B cell (primary cell): ENCODE measurements around the gene GSTT4. TPM values are rescaled to one million over a fixed set of nuclear protein-coding genes. Genes with fewer than 3 reads are reported as not detected.
A peak's percentile ranks its signal among the peaks of the same experiment; 100 is the strongest.

Experiments
- ATAC-seq: fragments of 200-7000 bp; cut with Tn5 transposase; one replicate; pipeline ENCODE4 v1.10.0; 2021; ENCODE audit warnings: low read depth, mild to moderate bottlenecking, moderate number of reproducible peaks, moderate library complexity
- CTCF ChIA-PET: fragments of 350-600 bp; sonication (Branson Sonifier 250); formaldehyde crosslinking; loops from one replicate; lab custom pipeline; 2021; ENCODE audit warnings: antibody characterized with exemption, inconsistent platforms; lab: Charles Lee
- POLR2A ChIA-PET: fragments of 350-600 bp; sonication (Branson Sonifier 250); formaldehyde crosslinking; loops from one replicate; lab custom pipeline; 2021; ENCODE audit warnings: antibody characterized with exemption; lab: Charles Lee
- DNase-seq: peaks from one replicate; pipeline ENCODE4 v3.0.0; 2013
- H2AFZ ChIP-seq: 2 replicates; pipeline ENCODE4 v1.6.1; 2012; ENCODE audit warnings: mild to moderate bottlenecking, low read depth, low read length; ENCODE audit not compliant: insufficient read depth, poor library complexity, severe bottlenecking
- H3K27ac ChIP-seq, 2 donors: 1 replicate in 1 of 2; 2 replicates in 1 of 2; pipeline ENCODE4 v1.5.1; 2012 to 2013; ENCODE audit warnings: low read length in 2 of 2, mild to moderate bottlenecking in 2 of 2, moderate library complexity in 1 of 2
- H3K27me3 ChIP-seq, 4 experiments: fragments of 200-600 bp in 1 of 4; sonication (generic) in 1 of 4; replicated peaks in 1 of 4; 1 replicate in 2 of 4; 2 replicates in 2 of 4; pipeline versions ENCODE4 v1.6.1 to v1.7.0; 2013 to 2016; ENCODE audit warnings: low read length in 3 of 4, mild to moderate bottlenecking in 2 of 4, mixed read lengths in 1 of 4, moderate library complexity in 1 of 4; ENCODE audit not compliant: insufficient read depth in 4 of 4, control insufficient read depth in 3 of 4; ENCODE audit errors: control extremely low read depth in 1 of 4
- H3K36me3 ChIP-seq, 2 experiments: replicated peaks in 1 of 2; 1 replicate in 1 of 2; 2 replicates in 1 of 2; pipeline versions ENCODE4 v1.6.1 to v1.7.1; 2013; ENCODE audit warnings: low read length in 1 of 2; ENCODE audit not compliant: insufficient read depth in 2 of 2, control insufficient read depth in 1 of 2; ENCODE audit errors: control extremely low read depth in 1 of 2, extremely low read depth in 1 of 2
- H3K4me1 ChIP-seq, 2 donors: fragments of 200-600 bp in 1 of 2; sonication (generic) in 1 of 2; 1 replicate in 1 of 2; 2 replicates in 1 of 2; pipeline versions ENCODE4 v1.5.1 to v1.6.1; 2013 to 2017; ENCODE audit warnings: low read length in 2 of 2; ENCODE audit not compliant: control insufficient read depth in 2 of 2, insufficient read depth in 2 of 2
- H3K4me2 ChIP-seq: replicated peaks from 2 replicates; pipeline ENCODE3; 2012; ENCODE audit warnings: mild to moderate bottlenecking, low read depth, low read length; ENCODE audit not compliant: poor library complexity, severe bottlenecking
- H3K4me3 ChIP-seq, 5 experiments: fragments of 200-600 bp in 1 of 5; sonication (generic) in 1 of 5; 1 replicate in 3 of 5; 2 replicates in 2 of 5; pipeline versions ENCODE4 v1.5.1 to v1.7.0; 2011 to 2016; ENCODE audit warnings: low read length in 4 of 5, mild to moderate bottlenecking in 4 of 5, low read depth in 2 of 5, control low read depth in 1 of 5, moderate library complexity in 1 of 5; ENCODE audit not compliant: insufficient read depth in 1 of 5; ENCODE audit errors: control extremely low read depth in 1 of 5, extremely low read depth in 1 of 5
- H3K79me2 ChIP-seq: fragments of 200-600 bp; sonication (generic); one replicate; pipeline ENCODE4 v1.6.0; 2016; ENCODE audit warnings: low read length; ENCODE audit not compliant: control insufficient read depth, insufficient read depth
- H3K9ac ChIP-seq: fragments of 200-600 bp; sonication (generic); 2 replicates; pipeline ENCODE4 v1.6.1; 2017; ENCODE audit warnings: mild to moderate bottlenecking, low read length, moderate library complexity
- H3K9me3 ChIP-seq, 3 donors: one replicate each; pipeline versions ENCODE4 v1.6.1 to v1.7.1; 2013; ENCODE audit warnings: low read length in 2 of 3; ENCODE audit not compliant: control insufficient read depth in 2 of 3, insufficient read depth in 1 of 3; ENCODE audit errors: control extremely low read depth in 1 of 3
- H4K20me1 ChIP-seq: 2 replicates; pipeline ENCODE4 v1.6.0; 2012; ENCODE audit warnings: mild to moderate bottlenecking, low read length; ENCODE audit not compliant: insufficient read depth, control insufficient read depth, poor library complexity, severe bottlenecking
- H3K27ac Mint-ChIP-seq: one replicate; pipeline ENCODE4 v1.8.0; 2021; ENCODE audit warnings: mixed read lengths
- H3K27me3 Mint-ChIP-seq: one replicate; pipeline ENCODE4 v1.8.0; 2021; ENCODE audit warnings: mixed read lengths
- H3K4me1 Mint-ChIP-seq: one replicate; pipeline ENCODE4 v1.8.0; 2021; ENCODE audit warnings: mixed read lengths
- H3K4me3 Mint-ChIP-seq: one replicate; pipeline ENCODE4 v1.8.0; 2021; ENCODE audit warnings: mixed read lengths
- H3K9me3 Mint-ChIP-seq: one replicate; pipeline ENCODE4 v1.8.0; 2022; ENCODE audit warnings: mixed read lengths; ENCODE audit not compliant: insufficient read depth
- EZH2 ChIP-seq: IDR thresholded peaks from 2 replicates; pipeline ENCODE4 v1.6.1; 2012; ENCODE audit warnings: borderline replicate concordance, low read depth, mild to moderate bottlenecking, moderate library complexity, low read length; ENCODE audit not compliant: insufficient read depth, poor library complexity, severe bottlenecking
- WGBS: methylation state at CpG from one replicate; pipeline ENCODE4 v1.1.5; 2013; ENCODE audit warnings: missing lambda C conversion rate; ENCODE audit not compliant: insufficient coverage; 5-methylcytosine and 5-hydroxymethylcytosine counted together
- intact Hi-C: fragments of 100-400 bp; cut with micrococcal nuclease; formaldehyde crosslinking; loops from one replicate; pipeline ENCODE4 v1.10.0; 2022
- polyA plus RNA-seq: library from polyadenylated mRNA; depleted of rRNA; stranded (reverse); fragments of >200 nt; gene quantifications from 2 replicates; pipeline ENCODE4 v1.2.3, GENCODE V29; 2012
- total RNA-seq, 2 donors: library from RNA; stranded (reverse); fragments of 120-200 nt in 1 of 2; gene quantifications; 1 replicate in 1 of 2; 2 replicates in 1 of 2; pipeline versions ENCODE4 v1.2.3 to v1.2.4, GENCODE V29; 2013 to 2022
- TF ChIP-seq, protein P1 (sequence below): fragments of 200-600 bp; IDR thresholded peaks from one replicate; pipeline ENCODE4 v1.8.0; 2022; ENCODE audit warnings: antibody characterized with exemption, mild to moderate bottlenecking

The GSTT4 gene
- total and polyA plus RNA-seq, 2 donors (not counting 1 experiment from before 2014, with no cell fraction given) = not detected

DNA sequence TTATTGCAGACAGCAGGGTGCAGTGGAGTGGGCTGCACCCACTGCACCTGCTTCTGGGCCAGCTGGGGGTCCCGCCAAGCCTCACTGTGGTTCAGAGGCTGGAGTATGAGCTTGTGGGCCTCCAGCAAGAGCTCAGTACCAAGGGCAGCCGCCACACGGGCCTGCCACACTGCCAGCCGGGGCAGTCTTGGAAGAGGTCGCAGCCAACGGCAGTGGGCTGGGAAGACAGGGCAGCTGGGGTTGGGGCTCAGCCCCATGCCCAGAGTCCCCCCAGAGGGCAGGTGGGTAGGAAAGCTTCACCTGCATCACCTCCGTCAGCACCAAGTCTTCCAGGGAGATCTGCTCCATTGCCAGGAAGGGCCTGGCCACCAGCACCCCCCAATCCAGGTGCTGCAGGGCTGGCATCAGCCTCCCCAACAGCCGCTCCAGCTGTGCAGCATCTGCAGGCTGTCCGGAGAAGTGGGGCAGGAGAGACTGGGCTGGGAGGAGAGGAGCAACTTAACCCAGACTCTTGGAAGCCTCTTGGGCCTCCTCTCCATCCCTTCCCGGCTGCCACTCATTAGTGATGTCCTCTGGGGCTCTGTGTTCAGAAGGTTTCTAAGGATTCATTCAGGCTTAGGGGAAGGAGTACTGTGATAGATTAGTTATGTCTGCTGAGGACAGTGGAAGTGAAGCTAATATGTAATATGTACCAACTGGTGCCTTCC lies 1.1 kb upstream of the GSTT4 start:
- H3K27ac ChIP-seq = no peak overlapping the region
- H3K4me2 ChIP-seq = no peak overlapping the region
- H3K36me3 ChIP-seq = no peaks in the 10 kb centered on the region
- intact Hi-C loops = no loop called here
- H3K9me3 ChIP-seq = peaks cover 0 to 3% (median 0%) of the 10 kb centered on the region in 3 donors
- H4K20me1 ChIP-seq = no peaks in the 10 kb centered on the region
- H3K27ac Mint-ChIP-seq = no peak overlapping the region
- DNase-seq (peak; percentile 13), ATAC-seq (no peak)
- peaks cover 5% of the 10 kb centered on the region for H3K27me3 Mint-ChIP-seq
- peaks cover 0 to 6% (median 1%) of the 10 kb centered on the region in 4 experiments for H3K27me3 ChIP-seq
- H3K4me1 Mint-ChIP-seq = peaks cover 10% of the 10 kb centered on the region
- no peak overlapping the region for H2AFZ ChIP-seq
- 76% methylated on average over 9 of the region's 10 CpGs for WGBS
- no peak overlapping the region for H3K9ac ChIP-seq
- peaks cover 0 to 6% of the 10 kb centered on the region in 2 donors for H3K4me1 ChIP-seq
- POLR2A ChIA-PET = interaction anchor here (0.5 kb wide), 1 partner anchor 121 kb away, joined by 3 read pairs; no protein-coding TSS in a partner anchor
- no peak overlapping the region for H3K4me3 ChIP-seq
- no peaks in the 10 kb centered on the region for H3K9me3 Mint-ChIP-seq
- H3K4me3 Mint-ChIP-seq = no peak overlapping the region
- TF ChIP-seq, protein P1, sequence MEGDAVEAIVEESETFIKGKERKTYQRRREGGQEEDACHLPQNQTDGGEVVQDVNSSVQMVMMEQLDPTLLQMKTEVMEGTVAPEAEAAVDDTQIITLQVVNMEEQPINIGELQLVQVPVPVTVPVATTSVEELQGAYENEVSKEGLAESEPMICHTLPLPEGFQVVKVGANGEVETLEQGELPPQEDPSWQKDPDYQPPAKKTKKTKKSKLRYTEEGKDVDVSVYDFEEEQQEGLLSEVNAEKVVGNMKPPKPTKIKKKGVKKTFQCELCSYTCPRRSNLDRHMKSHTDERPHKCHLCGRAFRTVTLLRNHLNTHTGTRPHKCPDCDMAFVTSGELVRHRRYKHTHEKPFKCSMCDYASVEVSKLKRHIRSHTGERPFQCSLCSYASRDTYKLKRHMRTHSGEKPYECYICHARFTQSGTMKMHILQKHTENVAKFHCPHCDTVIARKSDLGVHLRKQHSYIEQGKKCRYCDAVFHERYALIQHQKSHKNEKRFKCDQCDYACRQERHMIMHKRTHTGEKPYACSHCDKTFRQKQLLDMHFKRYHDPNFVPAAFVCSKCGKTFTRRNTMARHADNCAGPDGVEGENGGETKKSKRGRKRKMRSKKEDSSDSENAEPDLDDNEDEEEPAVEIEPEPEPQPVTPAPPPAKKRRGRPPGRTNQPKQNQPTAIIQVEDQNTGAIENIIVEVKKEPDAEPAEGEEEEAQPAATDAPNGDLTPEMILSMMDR = no peak
- no peak for TF ChIP-seq EZH2
- CTCF ChIA-PET = no interaction called here
- H3K79me2 ChIP-seq = peaks cover 3% of the 10 kb centered on the region

DNA sequence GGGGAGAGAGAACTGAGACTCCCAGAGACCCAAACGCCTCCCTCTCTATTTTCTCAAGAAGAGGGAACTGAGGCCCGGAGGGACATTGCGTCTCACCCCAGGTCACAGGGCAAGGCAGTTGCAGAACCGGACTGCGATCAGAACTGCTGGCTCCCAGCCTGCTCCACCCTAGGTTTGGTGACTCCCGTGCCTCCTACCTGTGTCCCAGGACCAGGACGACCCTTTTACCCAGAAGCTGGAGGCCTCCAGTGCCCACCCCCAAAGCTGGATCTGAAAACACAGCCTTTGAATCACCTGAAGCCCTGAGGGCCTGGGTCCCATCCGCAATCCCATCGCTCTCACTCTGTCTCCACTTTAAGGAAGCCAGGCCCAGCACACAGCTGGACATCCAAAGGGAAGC lies 1.4 kb downstream of the GSTT4 start:
- Mint-ChIP-seq H3K4me3 (no peak overlapping the region), H3K27me3 (peaks cover 5% of the 10 kb centered on the region), H3K9me3 (no peaks in the 10 kb centered on the region), H3K27ac (no peak overlapping the region), H3K4me1 (no peaks in the 10 kb centered on the region)
- Histone ChIP-seq H3K9ac (no peak overlapping the region), H3K27me3 (peaks cover 0 to 9% (median 2%) of the 10 kb centered on the region in 4 experiments), H3K27ac (no peak overlapping the region), H3K36me3 (no peaks in the 10 kb centered on the region), H4K20me1 (no peaks in the 10 kb centered on the region), H3K4me1 (no peaks in the 10 kb centered on the region), H3K4me2 (no peak overlapping the region), H3K9me3 (peaks cover 0 to 3% (median 0%) of the 10 kb centered on the region in 3 donors), H2AFZ (no peak overlapping the region), H3K79me2 (no peaks in the 10 kb centered on the region), H3K4me3 (no peak overlapping the region)
- peak; percentile 14 for DNase-seq
- ChIA-PET CTCF (no interaction called here), POLR2A (no interaction called here)
- 90% methylated on average over 9 of the region's 9 CpGs for WGBS
- TF ChIP-seq, protein P1 = no peak
- no peak for TF ChIP-seq EZH2
- no peak for ATAC-seq
- intact Hi-C loops = no loop called here
